Liver (tissue), 9 donors: ENCODE data around the gene ELF2. TPM values are rescaled to one million over a fixed set of nuclear protein-coding genes. Genes with fewer than 3 reads are reported as not detected.
"Not testable (repeated sequence)": the region's sequence is repeated elsewhere in the genome, so short reads cannot be mapped to it uniquely, and the experiment has no call there.

Source experiments
- DNase-seq: peaks from one replicate; pipeline ENCODE4 v3.0.0-alpha.2; 2017; ENCODE audit warnings: low spot score
- H3K27ac ChIP-seq, 2 donors: one replicate each; pipeline ENCODE4 v1.7.0; 2013; ENCODE audit warnings: inconsistent platforms in 2 of 2, low read length in 2 of 2, control low read depth in 1 of 2, low read depth in 1 of 2, mild to moderate bottlenecking in 1 of 2
- H3K27me3 ChIP-seq, 4 donors: one replicate each; pipeline versions ENCODE4 v1.6.1 to v1.7.0; 2013; ENCODE audit warnings: low read length in 3 of 4, inconsistent platforms in 1 of 4, mild to moderate bottlenecking in 1 of 4, moderate library complexity in 1 of 4; ENCODE audit not compliant: control insufficient read depth in 4 of 4, insufficient read depth in 4 of 4
- H3K36me3 ChIP-seq, 4 donors: one replicate each; pipeline versions ENCODE4 v1.6.1 to v1.7.0; 2013; ENCODE audit warnings: low read length in 3 of 4, mild to moderate bottlenecking in 3 of 4, low read depth in 1 of 4, moderate library complexity in 1 of 4; ENCODE audit not compliant: control insufficient read depth in 4 of 4, insufficient read depth in 3 of 4
- H3K4me1 ChIP-seq, 4 donors: one replicate each; pipeline versions ENCODE4 v1.6.1 to v1.7.0; 2013; ENCODE audit warnings: low read length in 3 of 4, mild to moderate bottlenecking in 3 of 4, moderate library complexity in 1 of 4; ENCODE audit not compliant: control insufficient read depth in 4 of 4, insufficient read depth in 4 of 4
- H3K4me3 ChIP-seq, 3 donors: one replicate each; pipeline versions ENCODE4 v1.6.1 to v1.7.0; 2013; ENCODE audit warnings: low read length in 3 of 3, control low read depth in 1 of 3, low read depth in 1 of 3, mild to moderate bottlenecking in 1 of 3
- H3K9ac ChIP-seq, 2 donors: one replicate each; pipeline ENCODE4 v1.7.0; 2013; ENCODE audit warnings: low read length in 2 of 2, mild to moderate bottlenecking in 2 of 2, moderate library complexity in 2 of 2, control low read depth in 1 of 2, low read depth in 1 of 2
- H3K9me3 ChIP-seq, 4 donors: one replicate each; pipeline versions ENCODE4 v1.6.1 to v1.7.0; 2013; ENCODE audit warnings: low read length in 3 of 4; ENCODE audit not compliant: control insufficient read depth in 4 of 4
- EGR1 ChIP-seq, 2 donors: IDR thresholded peaks; 2 replicates each; pipeline ENCODE4 v1.6.1; 2016 to 2018; ENCODE audit warnings: antibody characterized with exemption in 2 of 2, low read depth in 2 of 2
- FOXA1 ChIP-seq: IDR thresholded peaks from 2 replicates; pipeline ENCODE4 v1.6.1; 2016; ENCODE audit warnings: antibody characterized with exemption
- FOXA2 ChIP-seq: IDR thresholded peaks from 2 replicates; pipeline ENCODE4 v1.6.1; 2016; ENCODE audit warnings: antibody characterized with exemption
- GABPA ChIP-seq, 2 donors: IDR thresholded peaks in 1 of 2; conservative IDR thresholded peaks in 1 of 2; 2 replicates each; pipeline ENCODE4 v1.6.1; 2016; ENCODE audit warnings: antibody characterized with exemption in 2 of 2, mild to moderate bottlenecking in 1 of 2, moderate library complexity in 1 of 2
- HNF4A ChIP-seq, 2 donors: conservative IDR thresholded peaks; 2 replicates each; pipeline ENCODE4 v1.6.1; 2016; ENCODE audit warnings: antibody characterized with exemption in 2 of 2, mild to moderate bottlenecking in 2 of 2
- HNF4G ChIP-seq: IDR thresholded peaks from 2 replicates; pipeline ENCODE4 v1.6.1; 2016; ENCODE audit warnings: antibody characterized with exemption
- JUND ChIP-seq, 2 donors: IDR thresholded peaks; 2 replicates each; pipeline ENCODE4 v1.6.1; 2016; ENCODE audit warnings: antibody characterized with exemption in 2 of 2
- NR2F2 ChIP-seq: IDR thresholded peaks from 2 replicates; pipeline ENCODE4 v1.6.1; 2016; ENCODE audit warnings: antibody characterized with exemption
- RAD21 ChIP-seq, 2 donors: IDR thresholded peaks; 2 replicates each; pipeline ENCODE4 v1.6.1; 2016; ENCODE audit warnings: antibody characterized with exemption in 2 of 2, mild to moderate bottlenecking in 2 of 2
- RXRA ChIP-seq, 2 donors: IDR thresholded peaks; 2 replicates each; pipeline ENCODE4 v1.6.1; 2017 to 2018; ENCODE audit warnings: antibody characterized with exemption in 2 of 2, mild to moderate bottlenecking in 1 of 2
- SP1 ChIP-seq: IDR thresholded peaks from 2 replicates; pipeline ENCODE4 v1.6.1; 2018; ENCODE audit warnings: antibody characterized with exemption, mild to moderate bottlenecking
- TAF1 ChIP-seq: conservative IDR thresholded peaks from 2 replicates; pipeline ENCODE4 v1.6.1; 2016; ENCODE audit warnings: antibody characterized with exemption, mild to moderate bottlenecking
- YY1 ChIP-seq: IDR thresholded peaks from 2 replicates; pipeline ENCODE4 v1.6.1; 2016; ENCODE audit warnings: antibody characterized with exemption, mild to moderate bottlenecking
- WGBS: extraction: QIAGEN DNeasy Blood & Tissue Kit; methylation state at CpG from one replicate; pipeline ENCODE4 v1.1.7; 2013; 5-methylcytosine and 5-hydroxymethylcytosine counted together
- polyA plus RNA-seq, 2 donors: library from polyadenylated mRNA; stranded (reverse) in 1 of 2; unstranded in 1 of 2; fragments of 200-250 nt in 1 of 2; fragments of >200 nt in 1 of 2; fragmentation: Nextera tagmentation in 1 of 2; extraction: Ambion mirVana in 1 of 2; gene quantifications; one replicate each; pipeline versions ENCODE4 v1.2.1 to v1.2.3, GENCODE V29; 2013 to 2015
- total RNA-seq, 2 donors: library from RNA; depleted of rRNA; stranded (reverse); fragments of >200 nt; gene quantifications; one replicate each; pipeline ENCODE4 v1.2.3, GENCODE V29; 2014
- TF ChIP-seq, protein P1 (sequence below): fragments of 150-350 bp; IDR thresholded peaks from 2 replicates; pipeline ENCODE4 v1.5.1; 2017; ENCODE audit warnings: improper control_type of control experiment, low read depth, low read length; ENCODE audit not compliant: missing input control
- TF ChIP-seq, protein P2 (sequence below): IDR thresholded peaks from 2 replicates; pipeline ENCODE4 v1.6.1; 2016; ENCODE audit warnings: antibody characterized with exemption
- TF ChIP-seq, protein P3 (sequence below): IDR thresholded peaks from 2 replicates; pipeline ENCODE4 v1.6.1; 2016; ENCODE audit warnings: antibody characterized with exemption
- TF ChIP-seq, protein P4 (sequence below): IDR thresholded peaks from 2 replicates; pipeline ENCODE4 v1.6.1; 2016; ENCODE audit warnings: antibody characterized with exemption
- TF ChIP-seq, protein P5 (sequence below): IDR thresholded peaks from 2 replicates; pipeline ENCODE4 v1.6.1; 2016; ENCODE audit warnings: antibody characterized with exemption, mild to moderate bottlenecking
- donor health status: healthy.
- donor health status: healthy.
- donor health status: healthy.
- donor health status: healthy.
- donor health status: healthy.

ELF2 gene
- total and polyA plus RNA-seq, 4 donors = 8.1 to 35.3 (median 24.1) TPM

DNA sequence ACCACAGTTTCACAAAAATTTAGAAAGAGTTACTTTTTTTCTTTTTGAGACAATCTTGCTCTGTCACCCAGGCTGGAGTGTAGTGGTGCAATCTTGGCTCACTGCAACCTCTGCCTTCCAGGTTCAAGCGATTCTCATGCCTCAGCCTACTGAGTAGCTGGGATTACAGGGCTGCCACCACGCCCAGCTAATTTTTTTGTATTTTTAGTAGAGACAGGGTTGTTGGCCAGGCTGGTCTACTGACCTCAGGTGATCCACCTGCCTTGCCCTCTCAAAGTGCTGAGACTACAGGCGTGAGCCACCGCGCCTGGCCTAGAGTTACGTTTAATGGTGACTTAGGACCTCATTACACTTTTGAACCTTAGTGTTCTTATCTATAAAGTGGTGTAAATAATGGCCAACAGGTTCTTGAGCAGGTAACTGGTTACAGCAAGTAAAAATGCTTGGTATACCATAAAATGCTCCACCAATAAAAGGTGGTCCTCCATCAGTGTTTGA is 147.1 kb downstream of the ELF2 start:
- Histone ChIP-seq H3K27ac (peak overlapping the region; percentile 18 to 26), H3K4me1 (peaks cover 2 to 19% (median 15%) of the 10 kb centered on the region in 4 donors)
- not testable (repeated sequence) for H3K4me3 ChIP-seq, DNase-seq, H3K9me3 ChIP-seq, H3K36me3 ChIP-seq, H3K9ac ChIP-seq, H3K27me3 ChIP-seq
- TF ChIP-seq HNF4A (conservative IDR thresholded peaks at IDR 0.05) (peak in 1 of 2 donors; percentile 8), RXRA (IDR thresholded peaks at IDR 0.05) (peak; percentile 28 to 54)
- 51% methylated on average over 6 of the region's 6 CpGs for WGBS

DNA sequence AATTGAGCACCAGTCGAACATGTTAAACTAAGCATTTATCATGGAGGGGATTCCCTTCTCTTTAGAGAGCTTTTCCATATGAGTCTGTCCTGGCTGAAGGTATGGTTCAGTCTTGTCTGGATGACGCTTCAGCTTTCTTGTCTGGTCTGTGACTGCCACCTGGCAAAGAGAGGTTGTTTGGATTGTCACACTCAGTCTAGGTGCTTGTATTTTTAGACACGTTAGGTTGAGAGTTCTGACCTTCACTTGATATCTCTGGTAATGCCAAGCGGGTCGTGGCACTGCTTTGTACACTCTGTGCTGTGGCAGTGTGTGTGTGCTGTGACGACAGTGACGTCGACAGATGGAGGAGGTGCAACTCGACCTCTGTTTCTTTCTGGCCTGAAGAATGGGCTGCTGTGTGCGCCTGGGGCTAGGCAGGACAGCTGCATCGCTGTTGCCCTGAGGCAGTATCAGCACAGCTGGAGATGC is 148.8 kb downstream of the ELF2 start:
- DNase-seq = no peak
- peaks cover 4 to 19% (median 15%) of the 10 kb centered on the region in 4 donors for H3K4me1 ChIP-seq
- TF ChIP-seq SP1 = peak; percentile 95
- TF ChIP-seq YY1 = peak; percentile 71
- no peak for TF ChIP-seq FOXA1
- no peak for TF ChIP-seq GABPA (IDR thresholded peaks at IDR 0.05 in 1 of 2, conservative IDR thresholded peaks at IDR 0.05 in 1 of 2)
- TF ChIP-seq, protein P1, sequence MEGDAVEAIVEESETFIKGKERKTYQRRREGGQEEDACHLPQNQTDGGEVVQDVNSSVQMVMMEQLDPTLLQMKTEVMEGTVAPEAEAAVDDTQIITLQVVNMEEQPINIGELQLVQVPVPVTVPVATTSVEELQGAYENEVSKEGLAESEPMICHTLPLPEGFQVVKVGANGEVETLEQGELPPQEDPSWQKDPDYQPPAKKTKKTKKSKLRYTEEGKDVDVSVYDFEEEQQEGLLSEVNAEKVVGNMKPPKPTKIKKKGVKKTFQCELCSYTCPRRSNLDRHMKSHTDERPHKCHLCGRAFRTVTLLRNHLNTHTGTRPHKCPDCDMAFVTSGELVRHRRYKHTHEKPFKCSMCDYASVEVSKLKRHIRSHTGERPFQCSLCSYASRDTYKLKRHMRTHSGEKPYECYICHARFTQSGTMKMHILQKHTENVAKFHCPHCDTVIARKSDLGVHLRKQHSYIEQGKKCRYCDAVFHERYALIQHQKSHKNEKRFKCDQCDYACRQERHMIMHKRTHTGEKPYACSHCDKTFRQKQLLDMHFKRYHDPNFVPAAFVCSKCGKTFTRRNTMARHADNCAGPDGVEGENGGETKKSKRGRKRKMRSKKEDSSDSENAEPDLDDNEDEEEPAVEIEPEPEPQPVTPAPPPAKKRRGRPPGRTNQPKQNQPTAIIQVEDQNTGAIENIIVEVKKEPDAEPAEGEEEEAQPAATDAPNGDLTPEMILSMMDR = peak; percentile 10
- TF ChIP-seq, protein P2, sequence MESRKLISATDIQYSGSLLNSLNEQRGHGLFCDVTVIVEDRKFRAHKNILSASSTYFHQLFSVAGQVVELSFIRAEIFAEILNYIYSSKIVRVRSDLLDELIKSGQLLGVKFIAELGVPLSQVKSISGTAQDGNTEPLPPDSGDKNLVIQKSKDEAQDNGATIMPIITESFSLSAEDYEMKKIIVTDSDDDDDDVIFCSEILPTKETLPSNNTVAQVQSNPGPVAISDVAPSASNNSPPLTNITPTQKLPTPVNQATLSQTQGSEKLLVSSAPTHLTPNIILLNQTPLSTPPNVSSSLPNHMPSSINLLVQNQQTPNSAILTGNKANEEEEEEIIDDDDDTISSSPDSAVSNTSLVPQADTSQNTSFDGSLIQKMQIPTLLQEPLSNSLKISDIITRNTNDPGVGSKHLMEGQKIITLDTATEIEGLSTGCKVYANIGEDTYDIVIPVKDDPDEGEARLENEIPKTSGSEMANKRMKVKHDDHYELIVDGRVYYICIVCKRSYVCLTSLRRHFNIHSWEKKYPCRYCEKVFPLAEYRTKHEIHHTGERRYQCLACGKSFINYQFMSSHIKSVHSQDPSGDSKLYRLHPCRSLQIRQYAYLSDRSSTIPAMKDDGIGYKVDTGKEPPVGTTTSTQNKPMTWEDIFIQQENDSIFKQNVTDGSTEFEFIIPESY = peak; percentile 75
- TF ChIP-seq FOXA2 = peak; percentile 75
- TF ChIP-seq, protein P3, sequence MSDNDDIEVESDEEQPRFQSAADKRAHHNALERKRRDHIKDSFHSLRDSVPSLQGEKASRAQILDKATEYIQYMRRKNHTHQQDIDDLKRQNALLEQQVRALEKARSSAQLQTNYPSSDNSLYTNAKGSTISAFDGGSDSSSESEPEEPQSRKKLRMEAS = peak; percentile 57
- peak; percentile 93 to 95 for TF ChIP-seq RXRA (IDR thresholded peaks at IDR 0.05)
- no peak for TF ChIP-seq HNF4G
- no peak for TF ChIP-seq EGR1 (IDR thresholded peaks at IDR 0.05; ENCODE audit: low read depth in 2 of 2)
- TF ChIP-seq, protein P4, sequence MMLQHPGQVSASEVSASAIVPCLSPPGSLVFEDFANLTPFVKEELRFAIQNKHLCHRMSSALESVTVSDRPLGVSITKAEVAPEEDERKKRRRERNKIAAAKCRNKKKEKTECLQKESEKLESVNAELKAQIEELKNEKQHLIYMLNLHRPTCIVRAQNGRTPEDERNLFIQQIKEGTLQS = no peak
- peak; percentile 20 to 42 for TF ChIP-seq JUND (IDR thresholded peaks at IDR 0.05)
- TF ChIP-seq, protein P5, sequence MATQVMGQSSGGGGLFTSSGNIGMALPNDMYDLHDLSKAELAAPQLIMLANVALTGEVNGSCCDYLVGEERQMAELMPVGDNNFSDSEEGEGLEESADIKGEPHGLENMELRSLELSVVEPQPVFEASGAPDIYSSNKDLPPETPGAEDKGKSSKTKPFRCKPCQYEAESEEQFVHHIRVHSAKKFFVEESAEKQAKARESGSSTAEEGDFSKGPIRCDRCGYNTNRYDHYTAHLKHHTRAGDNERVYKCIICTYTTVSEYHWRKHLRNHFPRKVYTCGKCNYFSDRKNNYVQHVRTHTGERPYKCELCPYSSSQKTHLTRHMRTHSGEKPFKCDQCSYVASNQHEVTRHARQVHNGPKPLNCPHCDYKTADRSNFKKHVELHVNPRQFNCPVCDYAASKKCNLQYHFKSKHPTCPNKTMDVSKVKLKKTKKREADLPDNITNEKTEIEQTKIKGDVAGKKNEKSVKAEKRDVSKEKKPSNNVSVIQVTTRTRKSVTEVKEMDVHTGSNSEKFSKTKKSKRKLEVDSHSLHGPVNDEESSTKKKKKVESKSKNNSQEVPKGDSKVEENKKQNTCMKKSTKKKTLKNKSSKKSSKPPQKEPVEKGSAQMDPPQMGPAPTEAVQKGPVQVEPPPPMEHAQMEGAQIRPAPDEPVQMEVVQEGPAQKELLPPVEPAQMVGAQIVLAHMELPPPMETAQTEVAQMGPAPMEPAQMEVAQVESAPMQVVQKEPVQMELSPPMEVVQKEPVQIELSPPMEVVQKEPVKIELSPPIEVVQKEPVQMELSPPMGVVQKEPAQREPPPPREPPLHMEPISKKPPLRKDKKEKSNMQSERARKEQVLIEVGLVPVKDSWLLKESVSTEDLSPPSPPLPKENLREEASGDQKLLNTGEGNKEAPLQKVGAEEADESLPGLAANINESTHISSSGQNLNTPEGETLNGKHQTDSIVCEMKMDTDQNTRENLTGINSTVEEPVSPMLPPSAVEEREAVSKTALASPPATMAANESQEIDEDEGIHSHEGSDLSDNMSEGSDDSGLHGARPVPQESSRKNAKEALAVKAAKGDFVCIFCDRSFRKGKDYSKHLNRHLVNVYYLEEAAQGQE = peak; percentile 64
- TF ChIP-seq NR2F2 = peak; percentile 27
- TF ChIP-seq RAD21 (IDR thresholded peaks at IDR 0.05) = peak; percentile 63 to 72
- peak; percentile 75 to 78 for TF ChIP-seq HNF4A (conservative IDR thresholded peaks at IDR 0.05)
- TF ChIP-seq TAF1 = peak; percentile 68
- H3K9ac ChIP-seq = peak overlapping the region in 1 of 2 donors; percentile 71
- H3K27ac ChIP-seq = peak overlapping the region; percentile 45 to 79
- H3K27me3 ChIP-seq = no peaks in the 10 kb centered on the region
- WGBS = 37% methylated on average over 11 of the region's 11 CpGs
- H3K36me3 ChIP-seq = no peaks in the 10 kb centered on the region
- H3K4me3 ChIP-seq = no peak overlapping the region
- no peaks in the 10 kb centered on the region for H3K9me3 ChIP-seq
